Activated CD4-positive, alpha-beta memory T cell treated with anti-CD3 and anti-CD28 coated beads for 36 hours (primary cell): ENCODE data around the gene USP47. TPM values are rescaled to one million over a fixed set of nuclear protein-coding genes. Genes with fewer than 3 reads are reported as not detected.
A peak's percentile ranks its signal among the peaks of the same experiment; 100 is the strongest.

Experiments
- CTCF ChIA-PET: fragments of 350-600 bp; sonication (Branson Sonifier 250); formaldehyde crosslinking; loops from one replicate; lab custom pipeline; 2021; ENCODE audit warnings: antibody characterized with exemption, inconsistent platforms; lab: Charles Lee
- POLR2A ChIA-PET: fragments of 350-600 bp; sonication (Branson Sonifier 250); formaldehyde crosslinking; loops from one replicate; lab custom pipeline; 2021; ENCODE audit warnings: antibody characterized with exemption; lab: Charles Lee
- DNase-seq: peaks from one replicate; pipeline ENCODE4 v3.0.0-alpha.2; 2020
- H3K27ac Mint-ChIP-seq: one replicate; pipeline ENCODE4 v1.8.0; 2021; ENCODE audit warnings: mixed read lengths
- H3K27me3 Mint-ChIP-seq: one replicate; pipeline ENCODE4 v1.8.0; 2021; ENCODE audit warnings: mixed read lengths
- H3K36me3 Mint-ChIP-seq: one replicate; pipeline ENCODE4 v1.8.0; 2021; ENCODE audit warnings: mixed read lengths
- H3K4me1 Mint-ChIP-seq: one replicate; pipeline ENCODE4 v1.8.0; 2021; ENCODE audit warnings: low read depth, mixed read lengths
- H3K4me3 Mint-ChIP-seq: one replicate; pipeline ENCODE4 v1.8.0; 2021; ENCODE audit warnings: mild to moderate bottlenecking, mixed read lengths
- H3K9me3 Mint-ChIP-seq: one replicate; pipeline ENCODE4 v1.8.0; 2021; ENCODE audit warnings: mixed read lengths
- intact Hi-C: fragments of 100-400 bp; cut with micrococcal nuclease; formaldehyde crosslinking; loops from one replicate; pipeline ENCODE4 v1.15.1; 2023
- total RNA-seq, 2 experiments: library from RNA; stranded (reverse); gene quantifications; one replicate each; pipeline ENCODE4 v1.2.3, GENCODE V29; 2021

USP47 gene
- total RNA-seq, 2 experiments from 2014 or later = 58.5 to 64.0 TPM

- H3K27ac Mint-ChIP-seq = no peak overlapping the region
- no peak overlapping the region for H3K4me3 Mint-ChIP-seq
- H3K4me1 Mint-ChIP-seq = peaks cover 9% of the 10 kb centered on the region
- H3K9me3 Mint-ChIP-seq = no peaks in the 10 kb centered on the region
- H3K27me3 Mint-ChIP-seq = peaks cover 35% of the 10 kb centered on the region
- intact Hi-C loops = no loop called here
- peak; percentile 30 for DNase-seq
- no peaks in the 10 kb centered on the region for H3K36me3 Mint-ChIP-seq
- ChIA-PET POLR2A (no interaction called here), CTCF (no interaction called here)
Measured at GRCh38 chr11:11998091-11998781, 156.5 kb downstream of the USP47 start.

- no peak overlapping the region for H3K27ac Mint-ChIP-seq
- peaks cover 9% of the 10 kb centered on the region for H3K4me1 Mint-ChIP-seq
- intact Hi-C loops = loop anchor here (10.0 kb wide), 1 partner anchor 604 kb away; no protein-coding TSS in a partner anchor
- H3K27me3 Mint-ChIP-seq = peaks cover 36% of the 10 kb centered on the region
- no peak for DNase-seq
- POLR2A ChIA-PET = no interaction called here
- no peaks in the 10 kb centered on the region for H3K9me3 Mint-ChIP-seq
- no peak overlapping the region for H3K4me3 Mint-ChIP-seq
- H3K36me3 Mint-ChIP-seq = no peaks in the 10 kb centered on the region
- CTCF ChIA-PET = interaction anchor here (0.7 to 1.1 kb wide), 2 partner anchors 202 to 330 kb away, joined by 3 read pairs; no protein-coding TSS in a partner anchor
Measured at GRCh38 chr11:12001186-12001585, 159.4 kb downstream of the USP47 start.

GRCh38 chr11:12003336-12003735 lies 161.6 kb downstream of the USP47 start:
- Mint-ChIP-seq H3K36me3 (no peaks in the 10 kb centered on the region), H3K4me3 (no peak overlapping the region), H3K4me1 (peaks cover 15% of the 10 kb centered on the region), H3K27ac (no peak overlapping the region), H3K27me3 (peaks cover 56% of the 10 kb centered on the region), H3K9me3 (no peaks in the 10 kb centered on the region)
- ChIA-PET CTCF (no interaction called here), POLR2A (no interaction called here)
- intact Hi-C loops = loop anchor here (10.0 kb wide), 1 partner anchor 601 kb away; no protein-coding TSS in a partner anchor
- DNase-seq = no peak

GRCh38 chr11:12003815-12004214 lies 162.0 kb downstream of the USP47 start:
- no peaks in the 10 kb centered on the region for H3K9me3 Mint-ChIP-seq
- H3K27me3 Mint-ChIP-seq = peaks cover 58% of the 10 kb centered on the region
- no peaks in the 10 kb centered on the region for H3K36me3 Mint-ChIP-seq
- DNase-seq = no peak
- POLR2A ChIA-PET = no interaction called here
- no peak overlapping the region for H3K27ac Mint-ChIP-seq
- intact Hi-C loops = loop anchor here (10.0 kb wide), 1 partner anchor 601 kb away; no protein-coding TSS in a partner anchor
- CTCF ChIA-PET = interaction anchor here (1.6 kb wide), 1 partner anchor 285 kb away, joined by 6 read pairs; no protein-coding TSS in a partner anchor
- H3K4me1 Mint-ChIP-seq = peaks cover 13% of the 10 kb centered on the region
- H3K4me3 Mint-ChIP-seq = no peak overlapping the region

- no peak overlapping the region for H3K27ac Mint-ChIP-seq
Measured at GRCh38 chr11:12005061-12005460, 163.3 kb downstream of the USP47 start.

GRCh38 chr11:12005476-12005875 lies 163.7 kb downstream of the USP47 start:
- H3K27ac Mint-ChIP-seq = no peak overlapping the region

More at GRCh38 chr11:12005061-12005460, 163.3 kb downstream of the USP47 start:
- H3K4me1 Mint-ChIP-seq = peaks cover 15% of the 10 kb centered on the region
- H3K4me3 Mint-ChIP-seq = no peak overlapping the region
- ChIA-PET POLR2A (no interaction called here), CTCF (interaction anchor here (0.9 to 1.6 kb wide), 2 partner anchors 39 to 283 kb away, joined by 3 to 6 read pairs; no protein-coding TSS in a partner anchor)
- DNase-seq = no peak
- H3K9me3 Mint-ChIP-seq = no peaks in the 10 kb centered on the region
- no peaks in the 10 kb centered on the region for H3K36me3 Mint-ChIP-seq
- intact Hi-C loops = loop anchor here (10.0 kb wide), 1 partner anchor 600 kb away; no protein-coding TSS in a partner anchor
- H3K27me3 Mint-ChIP-seq = peaks cover 64% of the 10 kb centered on the region

GRCh38 chr11:12006552-12007229 lies 164.9 kb downstream of the USP47 start:
- ChIA-PET CTCF (interaction anchor here (0.6 to 2.0 kb wide), 3 partner anchors 38 to 1081 kb away, joined by 3 to 5 read pairs (median 3); no protein-coding TSS in a partner anchor), POLR2A (no interaction called here)
- Mint-ChIP-seq H3K27ac (no peak overlapping the region), H3K27me3 (peaks cover 69% of the 10 kb centered on the region), H3K4me1 (peaks cover 15% of the 10 kb centered on the region), H3K4me3 (no peak overlapping the region), H3K9me3 (no peaks in the 10 kb centered on the region), H3K36me3 (no peaks in the 10 kb centered on the region)
- no peak for DNase-seq
- intact Hi-C loops = loop anchor here (10.0 kb wide), 1 partner anchor 598 kb away; no protein-coding TSS in a partner anchor

More at GRCh38 chr11:12005476-12005875, 163.7 kb downstream of the USP47 start:
- H3K4me3 Mint-ChIP-seq = no peak overlapping the region
- H3K9me3 Mint-ChIP-seq = no peaks in the 10 kb centered on the region
- peaks cover 68% of the 10 kb centered on the region for H3K27me3 Mint-ChIP-seq
- CTCF ChIA-PET = interaction anchor here (1.2 to 1.6 kb wide), 2 partner anchors 38 to 283 kb away, joined by 3 to 6 read pairs; no protein-coding TSS in a partner anchor
- H3K36me3 Mint-ChIP-seq = no peaks in the 10 kb centered on the region
- intact Hi-C loops = loop anchor here (10.0 kb wide), 1 partner anchor 599 kb away; no protein-coding TSS in a partner anchor
- POLR2A ChIA-PET = no interaction called here
- peaks cover 15% of the 10 kb centered on the region for H3K4me1 Mint-ChIP-seq
- DNase-seq = no peak

- CTCF ChIA-PET = interaction anchor here (2.0 kb wide), 1 partner anchor 38 kb away, joined by 5 read pairs; no protein-coding TSS in a partner anchor
- POLR2A ChIA-PET = no interaction called here
Measured at GRCh38 chr11:12007230-12007593, 165.4 kb downstream of the USP47 start.

GRCh38 chr11:12007769-12008737 lies 166.3 kb downstream of the USP47 start, which contains the start of gene DKK3:
TSS of gene DKK3 (minus strand) at chr11:12008626. CDS start at chr11:12008582, 44 bp downstream.
- Mint-ChIP-seq H3K9me3 (no peaks in the 10 kb centered on the region), H3K36me3 (no peaks in the 10 kb centered on the region), H3K4me1 (peaks cover 15% of the 10 kb centered on the region), H3K27ac (no peak within 1 kb of the TSS), H3K4me3 (peak within 1 kb of the TSS; percentile 48), H3K27me3 (peaks cover 64% of the 10 kb centered on the region)
- no peak for DNase-seq
- intact Hi-C loops = loop anchor here (10.0 kb wide), 1 partner anchor 597 kb away; no protein-coding TSS in a partner anchor
- POLR2A ChIA-PET = no interaction called here
- CTCF ChIA-PET = interaction anchor here (1.2 to 2.0 kb wide), 3 partner anchors 37 to 77 kb away, joined by 3 to 7 read pairs (median 5); no protein-coding TSS in a partner anchor

More at GRCh38 chr11:12007230-12007593, 165.4 kb downstream of the USP47 start:
- Mint-ChIP-seq H3K4me1 (peaks cover 15% of the 10 kb centered on the region), H3K27ac (no peak overlapping the region), H3K9me3 (no peaks in the 10 kb centered on the region), H3K27me3 (peaks cover 68% of the 10 kb centered on the region), H3K4me3 (no peak overlapping the region), H3K36me3 (no peaks in the 10 kb centered on the region)
- intact Hi-C loops = loop anchor here (10.0 kb wide), 1 partner anchor 598 kb away; no protein-coding TSS in a partner anchor
- no peak for DNase-seq
